Stomach (tissue), 4 donors: ENCODE measurements around the gene L3MBTL4.

Experiments used
- CTCF ChIP-seq, 7 experiments: fragments of 450-650 bp in 4 of 7; fragments of 200-600 bp in 3 of 7; sonication (generic) in 3 of 7; IDR thresholded peaks; one replicate each; pipeline ENCODE4 v1.5.1; 2016 to 2019; ENCODE audit warnings: antibody characterized with exemption in 7 of 7, control low read depth in 2 of 7, mild to moderate bottlenecking in 1 of 7
- EP300 ChIP-seq: sonication (generic); formaldehyde crosslinking; IDR thresholded peaks from one replicate; pipeline ENCODE4 v1.6.1; 2017; ENCODE audit warnings: antibody characterized with exemption
- POLR2A ChIP-seq, 4 donors: fragments of 450-650 bp; IDR thresholded peaks; one replicate each; pipeline ENCODE4 v1.6.1; 2016; ENCODE audit warnings: antibody characterized with exemption in 4 of 4, control low read depth in 2 of 4, mild to moderate bottlenecking in 1 of 4, moderate library complexity in 1 of 4

DNA sequence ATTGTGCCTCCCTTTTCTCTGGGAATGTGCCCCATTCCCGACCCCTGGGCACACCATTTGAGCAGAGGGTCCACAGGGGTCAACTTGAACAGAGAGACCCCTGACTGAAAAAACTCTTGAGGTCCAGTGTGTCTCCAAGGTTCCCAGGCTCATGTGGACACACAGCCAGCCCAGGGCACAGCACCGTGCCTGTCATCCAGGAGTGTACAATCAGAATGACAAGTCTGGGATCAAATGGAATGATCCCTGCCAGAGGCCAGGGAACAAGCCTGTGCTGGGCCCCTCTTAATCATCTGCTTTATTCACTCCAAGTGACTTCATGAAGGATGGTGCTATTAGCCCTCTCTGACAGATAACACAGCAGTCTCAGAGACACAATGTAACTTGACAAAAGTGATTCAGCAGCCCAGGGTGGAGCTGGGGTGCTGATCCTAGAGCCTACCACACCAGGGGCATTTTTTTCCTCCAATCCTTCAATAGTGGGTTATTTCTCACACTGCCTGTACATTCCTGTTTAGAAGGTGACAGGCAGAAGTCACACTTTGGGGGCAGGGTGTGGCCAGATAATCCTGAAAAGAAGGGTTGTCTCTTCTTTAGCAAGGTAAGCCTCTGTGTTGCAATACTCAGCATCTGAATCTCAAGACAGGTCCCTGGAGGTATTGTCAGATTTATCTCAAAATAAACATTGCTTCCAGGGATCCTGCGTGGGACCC, 435.4 kb downstream of the L3MBTL4 start:
- TF ChIP-seq POLR2A (IDR thresholded peaks at IDR 0.05) (no peak), CTCF (IDR thresholded peaks at IDR 0.05) (no peak), EP300 (no peak)
